Heart left ventricle (tissue), 13 donors: ENCODE data around the gene RHBDF1.
"Not testable (repeated sequence)": the region's sequence is repeated elsewhere in the genome, so short reads cannot be mapped to it uniquely, and the experiment has no call there.

Experiments
- POLR2A ChIP-seq, 2 donors: fragments of 450-650 bp; IDR thresholded peaks; one replicate each; pipeline ENCODE4 v1.6.1; 2017; ENCODE audit warnings: antibody characterized with exemption in 2 of 2, mild to moderate bottlenecking in 2 of 2, moderate library complexity in 2 of 2
- TF ChIP-seq, protein P1 (sequence below), 12 donors: fragments of 200-600 bp; sonication (generic) in 4 of 12; IDR thresholded peaks; one replicate each; pipeline versions ENCODE4 v1.5.0 to v1.8.0; 2018 to 2022; ENCODE audit warnings: antibody characterized with exemption in 12 of 12, mild to moderate bottlenecking in 5 of 12
- donor health status: ischemic (EF 13 %, LVEDD 7.1; RV severe dilation, severe dysfunction).
- donor health status: DM: no; HTN: yes; CAD: no.
- donor health status: DM: no; HTN: no; CAD: no.
- donor health status: ischemic (EF 25% LVEDD 6.9; RV normal size, moderate dysfunction).
- donor health status: ischemic (EF 25% LVEDD 5.7; RV mildly dilated, moderate dysfunction).
- donor health status: ischemic (EF 35%, LVEDD 5.7; RV mildly dilated, moderate dysfunction).
- donor health status: nonischemic (EF 11% LVEDD 7.7; RV severe dilation, severe dysfunction).
- donor health status: DM: yes; HTN: yes; CAD: no.
- donor health status: PGD.
- donor health status: ischemic (EF 29% LVEDD 5.4; RV normal size, mild dysfunction).
- donor health status: nonischemic (EF 23%, LVEDD 6.1; RV moderate dilation, normal function).

DNA sequence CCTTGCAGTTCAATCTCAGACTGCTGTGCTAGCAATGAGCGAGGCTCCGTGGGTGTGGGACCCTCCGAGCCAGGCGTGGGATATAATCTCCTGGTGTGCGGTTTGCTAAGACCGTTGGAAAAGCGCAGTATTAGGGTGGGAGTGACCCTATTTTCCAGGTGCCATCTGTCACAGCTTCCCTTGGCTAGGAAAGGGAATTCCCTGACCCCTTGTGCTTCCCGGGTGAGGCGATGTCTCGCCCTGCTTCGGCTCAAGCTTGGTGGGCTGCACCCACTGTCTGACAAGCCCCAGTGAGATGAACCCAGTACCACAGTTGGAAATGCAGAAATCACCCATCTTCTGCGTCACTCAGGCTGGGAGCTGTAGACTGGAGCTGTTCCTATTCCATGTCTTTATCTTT is 51.5 kb downstream of the RHBDF1 start:
- TF ChIP-seq, protein P1, sequence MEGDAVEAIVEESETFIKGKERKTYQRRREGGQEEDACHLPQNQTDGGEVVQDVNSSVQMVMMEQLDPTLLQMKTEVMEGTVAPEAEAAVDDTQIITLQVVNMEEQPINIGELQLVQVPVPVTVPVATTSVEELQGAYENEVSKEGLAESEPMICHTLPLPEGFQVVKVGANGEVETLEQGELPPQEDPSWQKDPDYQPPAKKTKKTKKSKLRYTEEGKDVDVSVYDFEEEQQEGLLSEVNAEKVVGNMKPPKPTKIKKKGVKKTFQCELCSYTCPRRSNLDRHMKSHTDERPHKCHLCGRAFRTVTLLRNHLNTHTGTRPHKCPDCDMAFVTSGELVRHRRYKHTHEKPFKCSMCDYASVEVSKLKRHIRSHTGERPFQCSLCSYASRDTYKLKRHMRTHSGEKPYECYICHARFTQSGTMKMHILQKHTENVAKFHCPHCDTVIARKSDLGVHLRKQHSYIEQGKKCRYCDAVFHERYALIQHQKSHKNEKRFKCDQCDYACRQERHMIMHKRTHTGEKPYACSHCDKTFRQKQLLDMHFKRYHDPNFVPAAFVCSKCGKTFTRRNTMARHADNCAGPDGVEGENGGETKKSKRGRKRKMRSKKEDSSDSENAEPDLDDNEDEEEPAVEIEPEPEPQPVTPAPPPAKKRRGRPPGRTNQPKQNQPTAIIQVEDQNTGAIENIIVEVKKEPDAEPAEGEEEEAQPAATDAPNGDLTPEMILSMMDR (IDR thresholded peaks at IDR 0.05), result not testable (repeated sequence)
- not testable (repeated sequence) for TF ChIP-seq POLR2A (IDR thresholded peaks at IDR 0.05)
